Measurements from ENCODE around the gene KCNMA1. TPM values are rescaled to one million over a fixed set of nuclear protein-coding genes. Genes with fewer than 3 reads are reported as not detected.

KCNMA1 gene
- total and polyA plus RNA-seq, 9 of the 15 experiments (the other 6 are each of a cell fraction or from before 2014, with no cell fraction given) = 0.01 to 0.95 (median 0.15) TPM; not detected in 4

DNA sequence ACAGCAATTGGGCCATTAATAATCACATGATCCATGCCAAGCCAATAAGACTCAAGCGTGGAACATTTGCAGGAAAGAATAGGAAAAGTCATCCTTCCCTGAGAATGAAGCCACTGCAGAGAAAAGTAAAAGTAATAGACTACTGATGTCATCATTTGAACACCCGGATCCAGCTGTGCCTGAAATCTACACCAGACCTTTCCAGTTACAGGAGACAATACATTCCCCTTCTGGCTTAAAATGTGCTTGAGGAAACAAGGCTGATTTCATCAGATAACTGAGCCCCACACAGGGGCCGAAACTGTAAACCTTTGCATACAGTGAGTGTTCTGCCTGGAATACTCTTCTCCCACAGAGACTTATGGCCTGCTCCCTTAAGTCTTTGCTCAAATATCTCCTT is 232.8 kb downstream of the KCNMA1 start:
- intact Hi-C loops (cut with micrococcal nuclease) = no loop called here
- ATAC-seq = no peak

More for the DNA sequence above, 232.8 kb downstream of the KCNMA1 start:
- H3K9me3 ChIP-seq (replicated peaks; ENCODE audit: control insufficient read depth, insufficient read depth, low read depth, low read length) = no peaks in the 10 kb centered on the region
- no TSS peak for BruUV-seq (replicated peaks)
- TF ChIP-seq, protein P1, sequence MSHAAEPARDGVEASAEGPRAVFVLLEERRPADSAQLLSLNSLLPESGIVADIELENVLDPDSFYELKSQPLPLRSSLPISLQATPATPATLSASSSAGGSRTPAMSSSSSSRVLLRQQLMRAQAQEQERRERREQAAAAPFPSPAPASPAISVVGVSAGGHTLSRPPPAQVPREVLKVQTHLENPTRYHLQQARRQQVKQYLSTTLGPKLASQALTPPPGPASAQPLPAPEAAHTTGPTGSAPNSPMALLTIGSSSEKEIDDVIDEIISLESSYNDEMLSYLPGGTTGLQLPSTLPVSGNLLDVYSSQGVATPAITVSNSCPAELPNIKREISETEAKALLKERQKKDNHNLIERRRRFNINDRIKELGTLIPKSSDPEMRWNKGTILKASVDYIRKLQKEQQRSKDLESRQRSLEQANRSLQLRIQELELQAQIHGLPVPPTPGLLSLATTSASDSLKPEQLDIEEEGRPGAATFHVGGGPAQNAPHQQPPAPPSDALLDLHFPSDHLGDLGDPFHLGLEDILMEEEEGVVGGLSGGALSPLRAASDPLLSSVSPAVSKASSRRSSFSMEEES (CRISPR knock-in tag; IDR thresholded peaks at IDR 0.05) = peak; percentile 24; the same call in 1 of the 2 replicates
- TF ChIP-seq, protein P2, sequence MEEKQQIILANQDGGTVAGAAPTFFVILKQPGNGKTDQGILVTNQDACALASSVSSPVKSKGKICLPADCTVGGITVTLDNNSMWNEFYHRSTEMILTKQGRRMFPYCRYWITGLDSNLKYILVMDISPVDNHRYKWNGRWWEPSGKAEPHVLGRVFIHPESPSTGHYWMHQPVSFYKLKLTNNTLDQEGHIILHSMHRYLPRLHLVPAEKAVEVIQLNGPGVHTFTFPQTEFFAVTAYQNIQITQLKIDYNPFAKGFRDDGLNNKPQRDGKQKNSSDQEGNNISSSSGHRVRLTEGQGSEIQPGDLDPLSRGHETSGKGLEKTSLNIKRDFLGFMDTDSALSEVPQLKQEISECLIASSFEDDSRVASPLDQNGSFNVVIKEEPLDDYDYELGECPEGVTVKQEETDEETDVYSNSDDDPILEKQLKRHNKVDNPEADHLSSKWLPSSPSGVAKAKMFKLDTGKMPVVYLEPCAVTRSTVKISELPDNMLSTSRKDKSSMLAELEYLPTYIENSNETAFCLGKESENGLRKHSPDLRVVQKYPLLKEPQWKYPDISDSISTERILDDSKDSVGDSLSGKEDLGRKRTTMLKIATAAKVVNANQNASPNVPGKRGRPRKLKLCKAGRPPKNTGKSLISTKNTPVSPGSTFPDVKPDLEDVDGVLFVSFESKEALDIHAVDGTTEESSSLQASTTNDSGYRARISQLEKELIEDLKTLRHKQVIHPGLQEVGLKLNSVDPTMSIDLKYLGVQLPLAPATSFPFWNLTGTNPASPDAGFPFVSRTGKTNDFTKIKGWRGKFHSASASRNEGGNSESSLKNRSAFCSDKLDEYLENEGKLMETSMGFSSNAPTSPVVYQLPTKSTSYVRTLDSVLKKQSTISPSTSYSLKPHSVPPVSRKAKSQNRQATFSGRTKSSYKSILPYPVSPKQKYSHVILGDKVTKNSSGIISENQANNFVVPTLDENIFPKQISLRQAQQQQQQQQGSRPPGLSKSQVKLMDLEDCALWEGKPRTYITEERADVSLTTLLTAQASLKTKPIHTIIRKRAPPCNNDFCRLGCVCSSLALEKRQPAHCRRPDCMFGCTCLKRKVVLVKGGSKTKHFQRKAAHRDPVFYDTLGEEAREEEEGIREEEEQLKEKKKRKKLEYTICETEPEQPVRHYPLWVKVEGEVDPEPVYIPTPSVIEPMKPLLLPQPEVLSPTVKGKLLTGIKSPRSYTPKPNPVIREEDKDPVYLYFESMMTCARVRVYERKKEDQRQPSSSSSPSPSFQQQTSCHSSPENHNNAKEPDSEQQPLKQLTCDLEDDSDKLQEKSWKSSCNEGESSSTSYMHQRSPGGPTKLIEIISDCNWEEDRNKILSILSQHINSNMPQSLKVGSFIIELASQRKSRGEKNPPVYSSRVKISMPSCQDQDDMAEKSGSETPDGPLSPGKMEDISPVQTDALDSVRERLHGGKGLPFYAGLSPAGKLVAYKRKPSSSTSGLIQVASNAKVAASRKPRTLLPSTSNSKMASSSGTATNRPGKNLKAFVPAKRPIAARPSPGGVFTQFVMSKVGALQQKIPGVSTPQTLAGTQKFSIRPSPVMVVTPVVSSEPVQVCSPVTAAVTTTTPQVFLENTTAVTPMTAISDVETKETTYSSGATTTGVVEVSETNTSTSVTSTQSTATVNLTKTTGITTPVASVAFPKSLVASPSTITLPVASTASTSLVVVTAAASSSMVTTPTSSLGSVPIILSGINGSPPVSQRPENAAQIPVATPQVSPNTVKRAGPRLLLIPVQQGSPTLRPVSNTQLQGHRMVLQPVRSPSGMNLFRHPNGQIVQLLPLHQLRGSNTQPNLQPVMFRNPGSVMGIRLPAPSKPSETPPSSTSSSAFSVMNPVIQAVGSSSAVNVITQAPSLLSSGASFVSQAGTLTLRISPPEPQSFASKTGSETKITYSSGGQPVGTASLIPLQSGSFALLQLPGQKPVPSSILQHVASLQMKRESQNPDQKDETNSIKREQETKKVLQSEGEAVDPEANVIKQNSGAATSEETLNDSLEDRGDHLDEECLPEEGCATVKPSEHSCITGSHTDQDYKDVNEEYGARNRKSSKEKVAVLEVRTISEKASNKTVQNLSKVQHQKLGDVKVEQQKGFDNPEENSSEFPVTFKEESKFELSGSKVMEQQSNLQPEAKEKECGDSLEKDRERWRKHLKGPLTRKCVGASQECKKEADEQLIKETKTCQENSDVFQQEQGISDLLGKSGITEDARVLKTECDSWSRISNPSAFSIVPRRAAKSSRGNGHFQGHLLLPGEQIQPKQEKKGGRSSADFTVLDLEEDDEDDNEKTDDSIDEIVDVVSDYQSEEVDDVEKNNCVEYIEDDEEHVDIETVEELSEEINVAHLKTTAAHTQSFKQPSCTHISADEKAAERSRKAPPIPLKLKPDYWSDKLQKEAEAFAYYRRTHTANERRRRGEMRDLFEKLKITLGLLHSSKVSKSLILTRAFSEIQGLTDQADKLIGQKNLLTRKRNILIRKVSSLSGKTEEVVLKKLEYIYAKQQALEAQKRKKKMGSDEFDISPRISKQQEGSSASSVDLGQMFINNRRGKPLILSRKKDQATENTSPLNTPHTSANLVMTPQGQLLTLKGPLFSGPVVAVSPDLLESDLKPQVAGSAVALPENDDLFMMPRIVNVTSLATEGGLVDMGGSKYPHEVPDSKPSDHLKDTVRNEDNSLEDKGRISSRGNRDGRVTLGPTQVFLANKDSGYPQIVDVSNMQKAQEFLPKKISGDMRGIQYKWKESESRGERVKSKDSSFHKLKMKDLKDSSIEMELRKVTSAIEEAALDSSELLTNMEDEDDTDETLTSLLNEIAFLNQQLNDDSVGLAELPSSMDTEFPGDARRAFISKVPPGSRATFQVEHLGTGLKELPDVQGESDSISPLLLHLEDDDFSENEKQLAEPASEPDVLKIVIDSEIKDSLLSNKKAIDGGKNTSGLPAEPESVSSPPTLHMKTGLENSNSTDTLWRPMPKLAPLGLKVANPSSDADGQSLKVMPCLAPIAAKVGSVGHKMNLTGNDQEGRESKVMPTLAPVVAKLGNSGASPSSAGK (IDR thresholded peaks at IDR 0.05) = no peak
- H3K4me2 ChIP-seq (ENCODE audit: insufficient read depth, low read length) = no peak overlapping the region
- H3K9me1 ChIP-seq (ENCODE audit: control insufficient read depth, insufficient read depth, low read length) = no peaks in the 10 kb centered on the region
- no peaks in the 10 kb centered on the region; a peak in 2 of 5 replicates for H3K4me1 ChIP-seq (replicated peaks in 1 of 2; ENCODE audit: control insufficient read depth in 2 of 2, insufficient read depth in 2 of 2, low read length in 2 of 2)
- CTCF ChIA-PET (ENCODE audit: low intra/inter-chr PET ratio) = no interaction called here
- H3K4me3 ChIP-seq = no peak overlapping the region
- H4K20me1 ChIP-seq (replicated peaks; ENCODE audit: control insufficient read depth, insufficient read depth, low read length) = peaks cover 4% of the 10 kb centered on the region; the same call in 1 of the 2 replicates
- H3K79me2 ChIP-seq (ENCODE audit: control insufficient read depth, insufficient read depth, low read length) = no peaks in the 10 kb centered on the region
- no peak overlapping the region for H2AFZ ChIP-seq (ENCODE audit: low read depth, low read length)
- POLR2A ChIA-PET = no interaction called here
- H3K36me3 ChIP-seq (ENCODE audit: control insufficient read depth, insufficient read depth, low read length) = no peaks in the 10 kb centered on the region
- peaks cover 2 to 27% of the 10 kb centered on the region in 2 experiments for H3K27me3 ChIP-seq (ENCODE audit: control insufficient read depth in 2 of 2, insufficient read depth in 2 of 2, low read length in 2 of 2)
- H3K27ac ChIP-seq (ENCODE audit: extremely low read depth, low read depth, low read length) = no peak overlapping the region
- DNase-seq (ENCODE audit: extremely low read depth in 1 of 4, low spot score in 3 of 4) (no peak), FAIRE-seq (no peak)
- in situ Hi-C loops (cut with MboI) = no loop called here
- 2% methylated on average over 3 of the region's 3 CpGs for WGBS (ENCODE audit: insufficient coverage, low coverage, missing lambda C conversion rate)
- no peak overlapping the region for H3K9ac ChIP-seq (ENCODE audit: insufficient read depth in 1 of 2, low read depth in 2 of 2, low read length in 2 of 2)
